IMR-90 (cell line): ENCODE data around the gene COX17. TPM values are rescaled to one million over a fixed set of nuclear protein-coding genes. Genes with fewer than 3 reads are reported as not detected.

Experiments used
- ATAC-seq: fragments of 200-7000 bp; cut with Tn5 transposase; 2 replicates; pipeline ENCODE4 v1.9.1; 2020; ENCODE audit warnings: low read depth, mild to moderate bottlenecking, moderate library complexity
- BruUV-seq: library from RNA; stranded (reverse); fragments of 400-500 nt; replicated peaks from 2 replicates; lab custom pipeline; 2021; lab: Mats Ljungman, UMichigan
- CTCF ChIA-PET: fragments of 300-600 bp; formaldehyde crosslinking; extraction: SDS; loops from one replicate; lab custom pipeline; 2021; ENCODE audit warnings: antibody characterized with exemption; lab: Yijun Ruan, JAX
- POLR2A ChIA-PET: fragments of 300-600 bp; sonication (Branson Sonifier 250); formaldehyde crosslinking; loops from one replicate; lab custom pipeline; 2022; ENCODE audit warnings: antibody characterized with exemption; ENCODE audit not compliant: unreplicated experiment; lab: Charles Lee
- DNase-seq: peaks from one replicate; pipeline ENCODE4 v3.0.0; 2013
- H2AFZ ChIP-seq: replicated peaks from 2 replicates; pipeline ENCODE3; 2013; ENCODE audit warnings: low read length, mild to moderate bottlenecking; ENCODE audit not compliant: poor library complexity
- H2AK5ac ChIP-seq: 2 replicates; pipeline ENCODE4 v1.6.1; 2013; ENCODE audit warnings: low read depth, low read length, inconsistent platforms
- H2AK9ac ChIP-seq: replicated peaks from 2 replicates; pipeline ENCODE3; 2013; ENCODE audit warnings: mild to moderate bottlenecking, low read depth, low read length, moderate library complexity; ENCODE audit not compliant: poor library complexity
- H2BK120ac ChIP-seq: 2 replicates; pipeline ENCODE4 v1.6.1; 2013; ENCODE audit warnings: low read depth, low read length, inconsistent platforms
- H2BK15ac ChIP-seq: 3 replicates; pipeline ENCODE4 v1.6.1; 2013; ENCODE audit warnings: low read depth, low read length, inconsistent platforms
- H2BK20ac ChIP-seq: 2 replicates; pipeline ENCODE4 v1.6.1; 2013; ENCODE audit warnings: low read depth, mild to moderate bottlenecking, inconsistent platforms, low read length, moderate library complexity
- H2BK5ac ChIP-seq: 2 replicates; pipeline ENCODE4 v1.6.1; 2013; ENCODE audit warnings: mild to moderate bottlenecking, low read depth, low read length, inconsistent platforms; ENCODE audit not compliant: poor library complexity, severe bottlenecking
- H3K14ac ChIP-seq: replicated peaks from 2 replicates; pipeline ENCODE4 v1.6.1; 2013; ENCODE audit warnings: low read depth, low read length, inconsistent platforms
- H3K18ac ChIP-seq: 2 replicates; pipeline ENCODE4 v1.6.1; 2013; ENCODE audit warnings: low read depth, low read length, control low read depth
- H3K23ac ChIP-seq: 2 replicates; pipeline ENCODE4 v1.6.1; 2013; ENCODE audit warnings: low read depth, low read length, inconsistent platforms
- H3K27ac ChIP-seq: 2 replicates; pipeline ENCODE4 v1.5.1; 2013; ENCODE audit warnings: mild to moderate bottlenecking, control low read depth, low read length; ENCODE audit not compliant: insufficient read depth
- H3K27me3 ChIP-seq: 2 replicates; pipeline ENCODE4 v1.6.1; 2013; ENCODE audit warnings: low read length; ENCODE audit not compliant: control insufficient read depth, insufficient read depth
- H3K36me3 ChIP-seq: 2 replicates; pipeline ENCODE4 v1.6.1; 2013; ENCODE audit warnings: low read length, mixed read lengths; ENCODE audit not compliant: control insufficient read depth, insufficient read depth
- H3K4ac ChIP-seq: 2 replicates; pipeline ENCODE4 v1.6.1; 2013; ENCODE audit warnings: low read depth, low read length, inconsistent platforms
- H3K4me1 ChIP-seq: 2 replicates; pipeline ENCODE4 v1.6.1; 2013; ENCODE audit warnings: low read length, mixed read lengths; ENCODE audit not compliant: control insufficient read depth, insufficient read depth
- H3K4me2 ChIP-seq: 2 replicates; pipeline ENCODE4 v1.6.1; 2013; ENCODE audit warnings: low read depth, mild to moderate bottlenecking, control low read depth, low read length, moderate library complexity
- H3K4me3 ChIP-seq: 2 replicates; pipeline ENCODE4 v1.5.1; 2013; ENCODE audit warnings: low read depth, mild to moderate bottlenecking, control low read depth, low read length, moderate library complexity; ENCODE audit not compliant: insufficient read depth
- H3K56ac ChIP-seq: 2 replicates; pipeline ENCODE4 v1.6.1; 2013; ENCODE audit warnings: low read length, inconsistent platforms; ENCODE audit not compliant: insufficient read depth; ENCODE audit errors: extremely low read depth
- H3K79me1 ChIP-seq, 2 experiments: 2 replicates each; pipeline ENCODE4 v1.6.1; 2013; ENCODE audit warnings: low read length in 2 of 2, inconsistent platforms in 1 of 2, low read depth in 1 of 2
- H3K9ac ChIP-seq: 2 replicates; pipeline ENCODE4 v1.6.1; 2013; ENCODE audit warnings: low read depth, low read length, control low read depth
- H3K9me1 ChIP-seq: 2 replicates; pipeline ENCODE4 v1.6.1; 2013; ENCODE audit warnings: low read length, inconsistent platforms; ENCODE audit not compliant: insufficient read depth
- H3K9me3 ChIP-seq: 2 replicates; pipeline ENCODE4 v1.6.1; 2013; ENCODE audit warnings: low read length; ENCODE audit not compliant: control insufficient read depth, insufficient read depth
- H4K20me1 ChIP-seq: 2 replicates; pipeline ENCODE4 v1.6.1; 2013; ENCODE audit warnings: low read length, inconsistent platforms; ENCODE audit not compliant: insufficient read depth
- H4K5ac ChIP-seq: 2 replicates; pipeline ENCODE4 v1.6.1; 2013; ENCODE audit warnings: mild to moderate bottlenecking, low read depth, low read length, control low read depth
- H4K8ac ChIP-seq, 2 experiments: 2 replicates each; pipeline ENCODE4 v1.6.1; 2013; ENCODE audit warnings: low read depth in 2 of 2, low read length in 2 of 2, control low read depth in 1 of 2, inconsistent platforms in 1 of 2
- H4K91ac ChIP-seq: 2 replicates; pipeline ENCODE4 v1.6.1; 2013; ENCODE audit warnings: low read depth, low read length, inconsistent platforms; ENCODE audit not compliant: insufficient read depth
- CHD1 ChIP-seq: IDR thresholded peaks from 2 replicates; pipeline ENCODE4 v1.6.1; 2012; ENCODE audit warnings: low read depth, low read length, improper control_type of control experiment
- WGBS, 2 experiments: methylation state at CpG; one replicate each; pipeline versions ENCODE4 v1.1.5 to v1.1.7; 2013; ENCODE audit warnings: missing lambda C conversion rate in 2 of 2; ENCODE audit not compliant: insufficient read length in 1 of 2; ENCODE audit errors: extremely low coverage in 2 of 2; 5-methylcytosine and 5-hydroxymethylcytosine counted together
- dilution Hi-C: fragments of 300-500 bp; cut with HindIII; formaldehyde crosslinking; loops from one replicate; pipeline ENCODE4 v1.14.3; 2018; ENCODE audit warnings: low sequenced_read_pairs; ENCODE audit not compliant: unreplicated experiment
- in situ Hi-C: fragments of 300-500 bp; cut with MboI; formaldehyde crosslinking; loops from 3 replicates; pipeline ENCODE4 v1.14.3; 2019; ENCODE audit warnings: low sequenced_read_pairs, inconsistent platforms, mixed read lengths
- intact Hi-C: fragments of 100-400 bp; cut with micrococcal nuclease; formaldehyde crosslinking; loops from 2 replicates; pipeline ENCODE4 v1.10.0; 2022
- polyA plus RNA-seq, 3 experiments: library from polyadenylated mRNA; depleted of rRNA; stranded (reverse); fragments of >200 nt; gene quantifications; 2 replicates each; pipeline ENCODE4 v1.2.3, GENCODE V29; 2012; ENCODE audit warnings: low replicate concordance in 1 of 3
- total RNA-seq: library from RNA; depleted of rRNA; stranded (reverse); fragments of >200 nt; gene quantifications from 2 replicates; pipeline ENCODE4 v1.2.3, GENCODE V29; 2012

COX17 gene
- total and polyA plus RNA-seq, 2 of the 4 experiments (the other 2 are of a cell fraction): 2.0 to 24.5 TPM

- WGBS, 2 experiments: 80% methylated on average over 1 of the region's 3 CpGs; no CpG with 5 or more reads in 1 of the 2 experiments
- no peak overlapping the region for H4K5ac ChIP-seq
- H3K9me3 ChIP-seq: no peaks in the 10 kb centered on the region
- H2AK5ac ChIP-seq: no peak overlapping the region
- H3K27me3 ChIP-seq: peaks cover 1% of the 10 kb centered on the region
- H3K14ac ChIP-seq: no peak overlapping the region
- H3K18ac ChIP-seq: no peak overlapping the region
- H3K4me2 ChIP-seq: no peak overlapping the region
- no peak overlapping the region for H4K91ac ChIP-seq
- intact Hi-C loops: no loop called here
- H3K4me3 ChIP-seq: no peak overlapping the region
- no peak overlapping the region for H3K9ac ChIP-seq
- in situ Hi-C loops: no loop called here
- CTCF ChIA-PET: no interaction called here
- ATAC-seq (no peak), DNase-seq (no peak)
- H2BK5ac ChIP-seq: no peak overlapping the region
- H3K79me1 ChIP-seq: no peaks in the 10 kb centered on the region
- no peak overlapping the region for H3K4ac ChIP-seq
- no peak overlapping the region for H2BK120ac ChIP-seq
- no peak overlapping the region for H2BK20ac ChIP-seq
- H4K20me1 ChIP-seq: no peaks in the 10 kb centered on the region
- POLR2A ChIA-PET: no interaction called here
- H2AK9ac ChIP-seq: no peak overlapping the region
- no peak overlapping the region for H2AFZ ChIP-seq
- no peak for TF ChIP-seq CHD1
- dilution Hi-C loops: no loop called here
- no peak overlapping the region for H4K8ac ChIP-seq
- H3K36me3 ChIP-seq: no peaks in the 10 kb centered on the region
- H3K27ac ChIP-seq: no peak overlapping the region
- H3K9me1 ChIP-seq: no peaks in the 10 kb centered on the region
- no peak overlapping the region for H3K56ac ChIP-seq
- no peak overlapping the region for H3K23ac ChIP-seq
- no peaks in the 10 kb centered on the region for H3K4me1 ChIP-seq
- no peak overlapping the region for H2BK15ac ChIP-seq
- no TSS peak for BruUV-seq
Observed at GRCh38 chr3:119716998-119717397, 39.8 kb upstream of the COX17 start.
